Raji (cell line): Measurements from ENCODE around the gene CAMK1D.

Source experiments
- POLR2A ChIP-seq: IDR thresholded peaks from 2 replicates; pipeline ENCODE4 v1.6.1; 2011; ENCODE audit warnings: low read depth, low read length, control low read depth; ENCODE audit not compliant: insufficient read depth

The CAMK1D gene

DNA sequence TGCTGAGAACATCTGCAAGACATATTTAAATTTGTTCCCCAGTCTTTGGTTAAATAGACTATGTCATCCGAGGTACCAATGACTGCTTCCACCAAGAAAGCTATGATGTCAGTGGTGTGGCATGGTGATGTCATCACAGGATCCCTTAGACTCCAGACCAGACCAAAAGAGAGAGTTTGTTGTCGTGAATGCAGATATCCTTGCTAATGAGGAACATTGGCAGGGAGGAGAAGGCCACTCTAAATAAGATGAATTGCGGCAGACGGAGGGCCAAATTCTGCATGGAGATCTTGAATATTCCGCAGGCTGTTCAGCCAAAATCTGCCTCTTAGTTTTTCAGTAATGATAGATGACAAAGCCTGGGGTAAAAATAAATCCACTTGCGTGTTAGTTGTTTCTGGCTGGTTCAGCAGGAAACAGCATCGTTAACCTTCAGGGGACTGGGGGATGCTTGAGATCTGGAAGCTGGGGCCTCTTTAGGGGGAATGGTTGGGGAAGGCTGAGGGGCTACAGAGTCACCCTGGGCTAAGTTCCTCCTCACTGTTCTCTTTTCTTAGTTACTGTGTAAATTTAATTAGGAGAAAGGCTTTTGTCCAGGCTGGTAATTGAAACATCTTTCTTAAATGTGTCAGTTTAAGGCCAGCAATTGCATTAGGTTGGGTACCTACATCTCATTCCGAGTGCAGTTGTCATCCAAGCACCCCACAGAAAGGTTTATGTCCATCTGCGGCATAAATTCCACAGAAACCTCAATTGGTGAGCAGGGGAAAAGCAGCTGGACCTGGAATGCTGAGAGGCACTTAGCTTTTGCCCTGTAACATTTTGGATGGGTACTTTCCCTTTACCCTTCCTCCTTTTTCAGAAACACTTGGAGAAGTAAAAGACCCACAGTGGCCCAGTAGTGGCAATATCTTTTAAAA, 11.6 kb upstream of the CAMK1D start:
- TF ChIP-seq POLR2A, result no peak

DNA sequence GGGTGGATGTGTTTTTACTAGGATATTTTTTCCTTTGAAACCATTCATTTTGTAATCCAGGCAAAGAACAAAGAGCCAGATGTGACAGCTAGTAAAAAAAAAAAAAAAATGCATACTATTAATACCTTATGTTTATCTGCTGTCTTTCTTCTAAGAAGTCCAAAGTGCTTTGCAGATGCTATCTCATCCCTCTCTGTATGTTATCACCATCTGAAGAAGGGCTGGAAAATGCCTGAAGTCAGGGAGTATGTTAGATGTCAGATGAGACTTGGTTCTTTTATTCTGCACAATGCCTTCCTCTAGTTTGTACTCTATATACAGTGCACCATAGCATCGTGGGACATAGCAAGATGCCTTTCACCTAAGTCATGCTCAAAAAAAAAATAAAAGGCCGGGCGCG, 10.4 kb upstream of the CAMK1D start:
- TF ChIP-seq POLR2A, result no peak

- TF ChIP-seq POLR2A, result no peak
These were observed 9.0 kb upstream of the CAMK1D start for GRCh38 chr10:12340371-12340770.

- no peak for TF ChIP-seq POLR2A
These were observed 8.4 kb upstream of the CAMK1D start for GRCh38 chr10:12340937-12341336.

- no peak for TF ChIP-seq POLR2A
These were observed 7.8 kb upstream of the CAMK1D start for GRCh38 chr10:12341526-12341925.

DNA sequence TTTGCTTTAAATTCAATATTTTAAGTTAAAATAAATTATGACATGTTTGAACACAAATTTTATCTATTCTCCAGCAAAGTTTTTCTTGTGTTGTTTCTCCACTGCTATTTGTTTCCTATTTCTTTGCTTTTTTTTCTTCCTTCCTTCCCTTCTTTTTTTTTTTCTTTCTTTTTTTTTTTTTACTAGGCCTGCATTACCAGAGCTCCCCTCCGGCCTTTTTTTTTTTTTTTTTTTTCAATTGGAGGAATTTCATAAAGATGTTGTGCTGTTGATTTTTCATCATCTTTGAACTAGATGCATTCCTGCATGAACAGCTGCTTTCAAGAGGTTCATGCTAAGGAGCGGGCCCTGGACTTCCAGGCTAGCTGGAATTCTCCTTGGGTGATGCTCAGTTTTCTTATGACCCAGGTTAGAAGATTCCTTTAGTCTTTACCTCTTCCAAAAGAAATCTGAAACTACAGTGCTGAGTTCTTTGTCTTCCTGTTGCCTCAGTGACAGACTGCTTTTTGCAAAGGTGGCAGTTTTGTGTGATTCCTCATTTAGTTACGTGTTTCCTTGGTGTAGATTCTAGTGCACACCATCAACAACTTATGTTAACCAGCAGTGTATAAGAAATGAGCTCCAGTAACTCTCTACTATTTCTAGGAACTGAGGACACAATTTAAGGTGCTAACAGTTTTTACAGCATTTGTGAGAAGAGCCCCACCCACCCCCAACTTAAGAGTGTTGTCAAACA, 4.8 kb upstream of the CAMK1D start:
- no peak for TF ChIP-seq POLR2A

GRCh38 chr10:12346707-12347106, 2.6 kb upstream of the CAMK1D start:
- TF ChIP-seq POLR2A, result no peak

DNA sequence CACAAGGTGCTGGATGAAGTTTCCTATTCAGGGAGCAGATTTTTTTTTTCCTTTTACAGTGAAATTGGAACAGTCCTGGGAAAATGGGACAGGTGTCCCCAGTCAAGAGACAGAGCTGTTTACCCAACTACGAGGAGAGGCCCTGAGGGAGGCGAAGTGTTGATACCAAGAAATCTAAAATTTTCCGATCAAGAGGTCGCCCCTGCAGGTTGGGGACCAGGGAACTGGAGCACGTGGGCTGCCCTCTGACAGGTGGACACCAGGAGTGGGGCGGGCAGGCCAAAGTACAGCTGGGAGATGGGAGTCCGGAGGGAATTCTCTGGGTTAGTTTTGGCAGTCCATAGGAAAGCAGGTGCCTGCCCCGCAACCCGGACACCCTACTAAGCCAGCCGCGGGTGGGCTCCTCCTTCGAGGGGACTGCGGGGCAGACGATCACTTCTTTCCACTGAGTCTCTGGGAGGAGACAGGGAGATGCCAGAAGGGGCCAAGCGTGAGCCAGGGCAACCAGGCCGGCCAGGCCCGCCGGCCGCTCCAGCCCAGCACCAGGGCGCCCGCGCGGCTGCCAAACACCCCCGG, 965 bp upstream of the CAMK1D start:
- TF ChIP-seq POLR2A, result no peak

DNA sequence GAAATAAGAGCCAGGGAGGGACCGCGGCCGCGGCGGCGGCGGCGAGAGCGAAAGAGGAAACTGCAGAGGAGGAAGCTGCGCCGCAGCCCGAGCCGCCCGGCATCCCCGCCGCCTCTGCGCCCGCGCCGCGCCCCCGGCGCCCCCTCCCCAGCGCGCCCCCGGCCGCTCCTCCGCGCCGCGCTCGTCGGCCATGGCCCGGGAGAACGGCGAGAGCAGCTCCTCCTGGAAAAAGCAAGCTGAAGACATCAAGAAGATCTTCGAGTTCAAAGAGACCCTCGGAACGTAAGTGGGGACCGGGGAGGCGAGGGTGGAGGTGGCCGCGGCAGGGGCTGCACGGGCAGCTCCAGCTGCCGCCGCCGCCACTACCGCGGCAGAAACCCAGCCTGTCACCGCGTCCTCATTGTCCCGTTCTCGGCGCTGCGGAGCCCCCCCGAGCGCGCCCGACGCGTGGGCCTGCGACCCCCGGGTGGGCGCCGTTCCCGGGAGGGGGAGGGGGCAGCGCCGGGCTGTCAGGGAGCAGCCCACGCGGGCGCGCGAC, 351 bp downstream of the CAMK1D start:
- TF ChIP-seq POLR2A, result no peak

- TF ChIP-seq POLR2A, result no peak
These were observed 973 bp downstream of the CAMK1D start for GRCh38 chr10:12350167-12350872.

DNA sequence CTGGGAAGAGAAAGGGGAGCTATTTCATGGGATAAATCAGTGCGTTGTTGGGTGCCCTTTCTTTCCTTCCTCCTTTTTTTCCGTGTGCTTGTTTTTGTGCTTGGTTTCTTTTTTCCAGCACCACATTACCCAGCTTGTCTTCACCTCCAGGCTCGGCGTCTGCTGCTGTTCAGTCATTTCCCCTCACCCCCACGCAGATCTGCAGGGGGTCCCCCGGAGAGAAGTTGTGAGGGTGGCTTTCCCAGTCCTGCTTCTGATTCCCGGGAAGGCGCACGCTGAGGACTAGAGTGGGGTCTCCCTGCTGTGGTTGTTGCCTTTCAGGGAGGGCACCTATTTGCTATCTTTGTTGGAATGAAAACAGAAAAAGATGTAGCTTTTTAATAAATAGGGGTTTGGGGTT, 1.6 kb downstream of the CAMK1D start:
- TF ChIP-seq POLR2A, result no peak

DNA sequence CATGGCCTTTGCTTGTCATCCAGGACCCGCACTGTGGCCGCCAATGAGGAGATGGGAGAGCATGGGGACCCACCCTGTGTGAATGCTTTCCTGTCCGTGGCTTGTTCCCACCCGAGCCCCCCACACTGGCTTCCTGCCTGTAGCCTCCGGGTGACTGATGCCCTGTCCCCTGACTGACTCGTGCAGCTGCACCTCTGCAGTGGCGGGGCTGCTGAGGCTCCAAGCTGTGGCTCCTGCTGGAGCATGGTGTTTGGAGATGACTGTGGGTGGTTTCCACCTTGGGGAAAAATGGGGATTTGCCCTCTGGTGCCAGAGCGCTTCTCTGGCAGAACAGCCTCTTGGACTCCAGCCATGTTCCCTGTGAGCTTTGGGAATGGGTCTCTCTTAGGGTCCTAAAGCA, 2.1 kb downstream of the CAMK1D start:
- no peak for TF ChIP-seq POLR2A

DNA sequence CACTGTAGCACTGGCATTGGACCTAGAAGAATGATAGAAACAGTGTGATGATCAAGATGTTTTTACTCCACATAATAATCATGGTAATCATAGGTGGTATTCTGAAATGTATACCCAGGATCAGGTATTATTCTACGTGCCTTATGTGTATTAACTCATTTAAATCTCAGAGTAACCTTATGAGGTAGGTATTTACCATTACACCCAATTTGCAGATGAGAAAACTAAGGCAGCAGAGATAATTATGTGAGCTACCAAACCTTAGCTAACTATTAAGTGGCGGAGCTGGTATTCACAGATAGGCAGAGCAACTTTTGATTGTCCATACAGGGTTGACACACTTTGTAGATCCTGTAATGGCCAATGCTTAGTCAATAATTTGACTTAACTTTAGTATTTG, 2.5 kb downstream of the CAMK1D start:
- no peak for TF ChIP-seq POLR2A

DNA sequence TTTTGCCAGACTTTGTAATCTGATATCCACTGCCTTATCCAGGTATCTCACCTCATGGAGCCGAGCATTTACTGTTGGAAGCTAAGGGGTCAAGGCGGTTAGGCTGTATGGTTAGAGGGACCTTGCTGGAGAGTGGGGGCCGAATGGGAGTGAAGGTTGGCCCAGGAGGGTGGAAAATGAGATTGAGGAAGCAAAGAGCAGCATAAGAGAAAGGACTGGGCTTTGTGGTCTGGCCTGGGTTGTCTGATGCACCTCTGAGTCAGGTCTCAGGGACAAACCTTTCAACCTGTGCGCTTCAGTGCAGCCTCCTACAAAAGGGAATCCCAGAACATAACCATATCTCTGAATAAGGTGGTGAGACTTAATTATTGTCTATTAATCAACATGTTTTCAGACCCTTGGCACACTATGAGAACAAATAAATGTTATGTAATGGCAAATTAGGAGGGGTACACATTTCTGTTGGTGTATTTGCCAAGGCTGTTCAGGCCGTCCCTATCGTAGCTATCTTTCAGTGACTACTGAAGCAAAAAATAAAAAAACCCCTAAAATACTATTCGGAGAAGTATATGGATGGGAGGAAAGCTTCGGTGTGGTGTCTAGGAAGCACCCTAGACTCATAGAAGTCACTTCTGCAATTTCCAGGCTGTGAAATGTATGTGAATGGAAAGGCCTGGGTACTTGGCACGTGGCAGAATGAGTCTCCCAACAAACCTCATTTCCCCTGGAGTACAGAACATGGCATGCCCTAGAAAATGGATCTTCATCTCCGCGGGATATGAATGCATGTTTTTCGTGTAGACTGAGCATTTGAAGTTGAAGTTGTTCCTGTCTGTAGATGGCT, 4.3 kb downstream of the CAMK1D start:
- no peak for TF ChIP-seq POLR2A
